H1 (cell line): ENCODE data around the gene SKIC8. TPM values are rescaled to one million over a fixed set of nuclear protein-coding genes. Genes with fewer than 3 reads are reported as not detected.

Source experiments
- GABPA ChIP-seq: IDR thresholded peaks from 2 replicates; pipeline ENCODE4 v1.6.1; 2011; ENCODE audit warnings: mild to moderate bottlenecking, low read length, moderate library complexity, borderline replicate concordance; ENCODE audit not compliant: insufficient read depth
- HDAC6 ChIP-seq: IDR thresholded peaks from one replicate; pipeline ENCODE4 v1.7.1; 2012; ENCODE audit warnings: low read depth, mild to moderate bottlenecking, inconsistent platforms, low read length, moderate library complexity
- KDM5A ChIP-seq: fragments of 200-600 bp; IDR thresholded peaks from 2 replicates; pipeline ENCODE4 v1.7.1; 2012; ENCODE audit warnings: mild to moderate bottlenecking, low read length, inconsistent platforms, mixed read lengths
- RFX5 ChIP-seq: IDR thresholded peaks from 2 replicates; pipeline ENCODE4 v1.6.1; 2011; ENCODE audit warnings: low read depth, low read length, improper control_type of control experiment, borderline replicate concordance
- TAF7 ChIP-seq: optimal IDR thresholded peaks from 2 replicates; pipeline ENCODE3; 2011; ENCODE audit warnings: low read depth, mild to moderate bottlenecking, inconsistent platforms, low read length, moderate library complexity, borderline replicate concordance
- TBP ChIP-seq: IDR thresholded peaks from 2 replicates; pipeline ENCODE4 v1.6.1; 2011; ENCODE audit warnings: low read depth, low read length, improper control_type of control experiment
- polyA plus RNA-seq, 7 experiments: library from polyadenylated mRNA; depleted of rRNA in 3 of 7; stranded (reverse) in 5 of 7; unstranded in 2 of 7; fragments of >200 nt in 5 of 7; fragments of 200-250 nt in 2 of 7; gene quantifications; 1 replicate in 5 of 7; 2 replicates in 1 of 7; 4 replicates in 1 of 7; pipeline versions ENCODE4 v1.2.1 to v1.2.3, GENCODE V29; 2011 to 2013; ENCODE audit warnings: missing spikeins in 2 of 7, mixed read lengths in 2 of 7
- total RNA-seq: library from RNA; stranded (reverse); fragmentation: NEBNext Ultra II Directional; extraction: Animal tissue kit (Norgen Biotek cat#: 25700); gene quantifications from 2 replicates; pipeline ENCODE4 v1.2.1, GENCODE V29; 2021
- TF ChIP-seq, protein P1 (sequence below): fragments of 300-600 bp; sonication (generic); IDR thresholded peaks from 2 replicates; pipeline ENCODE4 v1.7.1; 2012; ENCODE audit warnings: low read length, moderate library complexity, mild to moderate bottlenecking, inconsistent platforms; ENCODE audit not compliant: insufficient replicate concordance

The SKIC8 gene
- total and polyA plus RNA-seq, 2 of the 8 experiments (the other 6 are each of a cell fraction or from before 2014, with no cell fraction given) = 44.2 to 77.7 TPM

DNA sequence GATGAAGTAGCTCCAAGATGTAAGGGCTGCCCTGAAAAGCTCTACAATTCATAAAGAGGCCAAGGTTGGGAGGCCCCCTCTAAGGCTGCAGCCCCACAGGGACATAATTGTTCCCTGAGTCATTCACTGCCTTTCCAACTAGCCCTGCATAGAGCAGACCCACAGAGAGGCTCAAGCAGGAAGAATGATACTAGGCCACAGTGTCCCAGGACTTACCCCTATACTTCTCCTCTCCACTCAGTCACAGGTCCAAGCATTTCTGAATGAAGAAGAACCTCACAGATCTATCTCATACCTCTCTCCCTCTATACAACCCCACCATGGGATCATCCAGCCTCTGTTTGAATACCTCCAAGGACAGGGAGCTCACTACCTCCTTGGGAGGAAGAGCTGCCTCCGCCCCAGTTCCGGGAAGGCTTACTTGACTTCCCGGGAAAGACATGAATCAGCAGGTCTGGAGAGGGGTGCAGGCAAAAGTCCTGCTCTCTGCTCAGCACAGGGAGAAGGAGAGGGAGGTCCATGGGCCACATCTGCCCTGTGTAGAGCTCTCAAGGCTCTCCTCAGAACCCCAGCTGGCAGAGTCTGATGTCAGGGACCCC lies 6.9 kb upstream of the SKIC8 start (continued):
- TF ChIP-seq RFX5 (no peak), HDAC6 (no peak), GABPA (no peak), TBP (no peak), TAF7 (no peak), KDM5A (no peak)
- TF ChIP-seq, protein P1, sequence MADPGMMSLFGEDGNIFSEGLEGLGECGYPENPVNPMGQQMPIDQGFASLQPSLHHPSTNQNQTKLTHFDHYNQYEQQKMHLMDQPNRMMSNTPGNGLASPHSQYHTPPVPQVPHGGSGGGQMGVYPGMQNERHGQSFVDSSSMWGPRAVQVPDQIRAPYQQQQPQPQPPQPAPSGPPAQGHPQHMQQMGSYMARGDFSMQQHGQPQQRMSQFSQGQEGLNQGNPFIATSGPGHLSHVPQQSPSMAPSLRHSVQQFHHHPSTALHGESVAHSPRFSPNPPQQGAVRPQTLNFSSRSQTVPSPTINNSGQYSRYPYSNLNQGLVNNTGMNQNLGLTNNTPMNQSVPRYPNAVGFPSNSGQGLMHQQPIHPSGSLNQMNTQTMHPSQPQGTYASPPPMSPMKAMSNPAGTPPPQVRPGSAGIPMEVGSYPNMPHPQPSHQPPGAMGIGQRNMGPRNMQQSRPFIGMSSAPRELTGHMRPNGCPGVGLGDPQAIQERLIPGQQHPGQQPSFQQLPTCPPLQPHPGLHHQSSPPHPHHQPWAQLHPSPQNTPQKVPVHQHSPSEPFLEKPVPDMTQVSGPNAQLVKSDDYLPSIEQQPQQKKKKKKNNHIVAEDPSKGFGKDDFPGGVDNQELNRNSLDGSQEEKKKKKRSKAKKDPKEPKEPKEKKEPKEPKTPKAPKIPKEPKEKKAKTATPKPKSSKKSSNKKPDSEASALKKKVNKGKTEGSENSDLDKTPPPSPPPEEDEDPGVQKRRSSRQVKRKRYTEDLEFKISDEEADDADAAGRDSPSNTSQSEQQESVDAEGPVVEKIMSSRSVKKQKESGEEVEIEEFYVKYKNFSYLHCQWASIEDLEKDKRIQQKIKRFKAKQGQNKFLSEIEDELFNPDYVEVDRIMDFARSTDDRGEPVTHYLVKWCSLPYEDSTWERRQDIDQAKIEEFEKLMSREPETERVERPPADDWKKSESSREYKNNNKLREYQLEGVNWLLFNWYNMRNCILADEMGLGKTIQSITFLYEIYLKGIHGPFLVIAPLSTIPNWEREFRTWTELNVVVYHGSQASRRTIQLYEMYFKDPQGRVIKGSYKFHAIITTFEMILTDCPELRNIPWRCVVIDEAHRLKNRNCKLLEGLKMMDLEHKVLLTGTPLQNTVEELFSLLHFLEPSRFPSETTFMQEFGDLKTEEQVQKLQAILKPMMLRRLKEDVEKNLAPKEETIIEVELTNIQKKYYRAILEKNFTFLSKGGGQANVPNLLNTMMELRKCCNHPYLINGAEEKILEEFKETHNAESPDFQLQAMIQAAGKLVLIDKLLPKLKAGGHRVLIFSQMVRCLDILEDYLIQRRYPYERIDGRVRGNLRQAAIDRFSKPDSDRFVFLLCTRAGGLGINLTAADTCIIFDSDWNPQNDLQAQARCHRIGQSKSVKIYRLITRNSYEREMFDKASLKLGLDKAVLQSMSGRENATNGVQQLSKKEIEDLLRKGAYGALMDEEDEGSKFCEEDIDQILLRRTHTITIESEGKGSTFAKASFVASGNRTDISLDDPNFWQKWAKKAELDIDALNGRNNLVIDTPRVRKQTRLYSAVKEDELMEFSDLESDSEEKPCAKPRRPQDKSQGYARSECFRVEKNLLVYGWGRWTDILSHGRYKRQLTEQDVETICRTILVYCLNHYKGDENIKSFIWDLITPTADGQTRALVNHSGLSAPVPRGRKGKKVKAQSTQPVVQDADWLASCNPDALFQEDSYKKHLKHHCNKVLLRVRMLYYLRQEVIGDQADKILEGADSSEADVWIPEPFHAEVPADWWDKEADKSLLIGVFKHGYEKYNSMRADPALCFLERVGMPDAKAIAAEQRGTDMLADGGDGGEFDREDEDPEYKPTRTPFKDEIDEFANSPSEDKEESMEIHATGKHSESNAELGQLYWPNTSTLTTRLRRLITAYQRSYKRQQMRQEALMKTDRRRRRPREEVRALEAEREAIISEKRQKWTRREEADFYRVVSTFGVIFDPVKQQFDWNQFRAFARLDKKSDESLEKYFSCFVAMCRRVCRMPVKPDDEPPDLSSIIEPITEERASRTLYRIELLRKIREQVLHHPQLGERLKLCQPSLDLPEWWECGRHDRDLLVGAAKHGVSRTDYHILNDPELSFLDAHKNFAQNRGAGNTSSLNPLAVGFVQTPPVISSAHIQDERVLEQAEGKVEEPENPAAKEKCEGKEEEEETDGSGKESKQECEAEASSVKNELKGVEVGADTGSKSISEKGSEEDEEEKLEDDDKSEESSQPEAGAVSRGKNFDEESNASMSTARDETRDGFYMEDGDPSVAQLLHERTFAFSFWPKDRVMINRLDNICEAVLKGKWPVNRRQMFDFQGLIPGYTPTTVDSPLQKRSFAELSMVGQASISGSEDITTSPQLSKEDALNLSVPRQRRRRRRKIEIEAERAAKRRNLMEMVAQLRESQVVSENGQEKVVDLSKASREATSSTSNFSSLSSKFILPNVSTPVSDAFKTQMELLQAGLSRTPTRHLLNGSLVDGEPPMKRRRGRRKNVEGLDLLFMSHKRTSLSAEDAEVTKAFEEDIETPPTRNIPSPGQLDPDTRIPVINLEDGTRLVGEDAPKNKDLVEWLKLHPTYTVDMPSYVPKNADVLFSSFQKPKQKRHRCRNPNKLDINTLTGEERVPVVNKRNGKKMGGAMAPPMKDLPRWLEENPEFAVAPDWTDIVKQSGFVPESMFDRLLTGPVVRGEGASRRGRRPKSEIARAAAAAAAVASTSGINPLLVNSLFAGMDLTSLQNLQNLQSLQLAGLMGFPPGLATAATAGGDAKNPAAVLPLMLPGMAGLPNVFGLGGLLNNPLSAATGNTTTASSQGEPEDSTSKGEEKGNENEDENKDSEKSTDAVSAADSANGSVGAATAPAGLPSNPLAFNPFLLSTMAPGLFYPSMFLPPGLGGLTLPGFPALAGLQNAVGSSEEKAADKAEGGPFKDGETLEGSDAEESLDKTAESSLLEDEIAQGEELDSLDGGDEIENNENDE = no peak
